ENCODE results near the gene TMED4.

Gene TMED4

GRCh38 chr7:44531421-44532380 lies 50.3 kb downstream of the TMED4 start:
- no peak overlapping the region for H3K4me3 ChIP-seq (ENCODE audit: low read depth, low read length)
- no peaks in the 10 kb centered on the region for H3K27me3 ChIP-seq
- H3K4me1 ChIP-seq: no peaks in the 10 kb centered on the region
- TF ChIP-seq CTCF (IDR thresholded peaks at IDR 0.05; ENCODE audit: low read depth, low read length): no peak
- DNase-seq: no peak
- no peaks in the 10 kb centered on the region for H3K9me3 ChIP-seq
- H3K36me3 ChIP-seq: no peaks in the 10 kb centered on the region

GRCh38 chr7:44530990-44531389 lies 51.0 kb downstream of the TMED4 start:
- no peak for DNase-seq
- TF ChIP-seq CTCF (IDR thresholded peaks at IDR 0.05; ENCODE audit: low read depth, low read length): no peak
- Histone ChIP-seq H3K36me3 (no peaks in the 10 kb centered on the region), H3K27me3 (no peaks in the 10 kb centered on the region), H3K4me1 (no peaks in the 10 kb centered on the region), H3K9me3 (no peaks in the 10 kb centered on the region), H3K4me3 (ENCODE audit: low read depth, low read length) (no peak overlapping the region)
